Measurements from ENCODE around the gene YWHAE. TPM values are rescaled to one million over a fixed set of nuclear protein-coding genes. Genes with fewer than 3 reads are reported as not detected.
"Not testable (repeated sequence)": the region's sequence is repeated elsewhere in the genome, so short reads cannot be mapped to it uniquely, and the experiment has no call there.

YWHAE gene
- total RNA-seq, 1 donor from 2014 or later: 263 TPM

GRCh38 chr17:1420163-1420562 is 20.1 kb upstream of the YWHAE start:
- ATAC-seq (ENCODE audit: low read depth) (no peak), DNase-seq (no peak)
- ChIA-PET CTCF (no interaction called here), POLR2A (no interaction called here)
- no peak overlapping the region for H3K4me3 Mint-ChIP-seq
- intact Hi-C loops (cut with micrococcal nuclease): no loop called here
- H3K36me3 Mint-ChIP-seq (ENCODE audit: low read depth): peaks cover 42% of the 10 kb centered on the region
- no peak overlapping the region for H3K27ac Mint-ChIP-seq
- no peaks in the 10 kb centered on the region for H3K9me3 Mint-ChIP-seq
- no peak for TF ChIP-seq CTCF (IDR thresholded peaks at IDR 0.05)
- no peaks in the 10 kb centered on the region for H3K4me1 Mint-ChIP-seq
- H3K27me3 Mint-ChIP-seq: no peaks in the 10 kb centered on the region

GRCh38 chr17:1418476-1418875 is 18.5 kb upstream of the YWHAE start:
- H3K4me3 Mint-ChIP-seq; POLR2A ChIA-PET; H3K27me3 Mint-ChIP-seq; ATAC-seq (ENCODE audit: low read depth); intact Hi-C loops (cut with micrococcal nuclease); DNase-seq; H3K27ac Mint-ChIP-seq; CTCF ChIA-PET; H3K9me3 Mint-ChIP-seq; H3K4me1 Mint-ChIP-seq: not testable (repeated sequence)
- peaks cover 34% of the 10 kb centered on the region for H3K36me3 Mint-ChIP-seq (ENCODE audit: low read depth)

- Mint-ChIP-seq H3K27ac (no peak overlapping the region), H3K27me3 (no peaks in the 10 kb centered on the region)
- TF ChIP-seq CTCF (IDR thresholded peaks at IDR 0.05): no peak
Measured at GRCh38 chr17:1416414-1416813, 16.4 kb upstream of the YWHAE start.

GRCh38 chr17:1414634-1415033 is 14.6 kb upstream of the YWHAE start:
- ATAC-seq (ENCODE audit: low read depth) (no peak), DNase-seq (no peak)
- Mint-ChIP-seq H3K9me3 (no peaks in the 10 kb centered on the region), H3K27ac (no peak overlapping the region), H3K27me3 (no peaks in the 10 kb centered on the region), H3K4me3 (no peak overlapping the region), H3K4me1 (no peaks in the 10 kb centered on the region), H3K36me3 (ENCODE audit: low read depth) (peaks cover 2% of the 10 kb centered on the region)
- intact Hi-C loops (cut with micrococcal nuclease): no loop called here
- TF ChIP-seq CTCF (IDR thresholded peaks at IDR 0.05): no peak
- ChIA-PET CTCF (no interaction called here), POLR2A (interaction anchor here (0.6 to 1.0 kb wide), 3 partner anchors 14 to 100 kb away, joined by 3 to 9 read pairs (median 7); partner anchors contain the start of gene YWHAE)

More at GRCh38 chr17:1416414-1416813, 16.4 kb upstream of the YWHAE start:
- Mint-ChIP-seq H3K9me3 (no peaks in the 10 kb centered on the region), H3K4me3 (no peak overlapping the region), H3K4me1 (no peaks in the 10 kb centered on the region), H3K36me3 (ENCODE audit: low read depth) (peaks cover 14% of the 10 kb centered on the region)
- ChIA-PET CTCF (no interaction called here), POLR2A (interaction anchor here (0.6 to 0.7 kb wide), 3 partner anchors 18 to 1452 kb away, joined by 5 to 6 read pairs (median 5); no protein-coding TSS in a partner anchor)
- intact Hi-C loops (cut with micrococcal nuclease): no loop called here
- ATAC-seq (ENCODE audit: low read depth) (no peak), DNase-seq (no peak)

- POLR2A ChIA-PET: interaction anchor here (0.6 to 1.0 kb wide), 2 partner anchors 14 to 42 kb away, joined by 3 to 5 read pairs; partner anchors contain the start of genes CRK and YWHAE
- no peak overlapping the region for H3K4me3 Mint-ChIP-seq
Measured at GRCh38 chr17:1414001-1414574, 14.1 kb upstream of the YWHAE start.

More at GRCh38 chr17:1414001-1414574, 14.1 kb upstream of the YWHAE start:
- intact Hi-C loops (cut with micrococcal nuclease): no loop called here
- no peak overlapping the region for H3K27ac Mint-ChIP-seq
- H3K9me3 Mint-ChIP-seq: no peaks in the 10 kb centered on the region
- H3K27me3 Mint-ChIP-seq: no peaks in the 10 kb centered on the region
- H3K4me1 Mint-ChIP-seq: no peaks in the 10 kb centered on the region
- ATAC-seq (ENCODE audit: low read depth) (no peak), DNase-seq (no peak)
- TF ChIP-seq CTCF (IDR thresholded peaks at IDR 0.05): no peak
- H3K36me3 Mint-ChIP-seq (ENCODE audit: low read depth): peaks cover 2% of the 10 kb centered on the region
- CTCF ChIA-PET: no interaction called here

All from activated B cell treated with CpG ODN at 0.5 μM for 24 hours (primary cell).